ENCODE results near the gene RACGAP1. TPM values are rescaled to one million over a fixed set of nuclear protein-coding genes. Genes with fewer than 3 reads are reported as not detected.

RACGAP1 gene
- polyA plus RNA-seq, 1 donor from 2014 or later: 18.3 TPM

- H4K20me1 ChIP-seq (ENCODE audit: insufficient read depth): no peaks in the 10 kb centered on the region
- no peaks in the 10 kb centered on the region for H3F3A ChIP-seq (ENCODE audit: insufficient read depth, low read length, poor library complexity, severe bottlenecking)
- H3K9me3 ChIP-seq (ENCODE audit: low read length): no peaks in the 10 kb centered on the region
- H3K27ac ChIP-seq (ENCODE audit: low read length): no peak overlapping the region
- no peak overlapping the region for H3K9ac ChIP-seq (ENCODE audit: low read length)
- no peak overlapping the region for H3K4me3 ChIP-seq (ENCODE audit: low read length)
- H3K79me2 ChIP-seq (replicated peaks; ENCODE audit: insufficient read depth, low read length): no peaks in the 10 kb centered on the region
- H3K27me3 ChIP-seq (ENCODE audit: insufficient read depth, low read depth, low read length): no peaks in the 10 kb centered on the region
- TF ChIP-seq TAF1 (IDR thresholded peaks at IDR 0.05; ENCODE audit: low read depth) (no peak), MXI1 (conservative IDR thresholded peaks at IDR 0.05; ENCODE audit: poor library complexity, severe bottlenecking) (no peak), RAD21 (conservative IDR thresholded peaks at IDR 0.05) (no peak), EZH2 (IDR thresholded peaks at IDR 0.05; ENCODE audit: borderline replicate concordance, insufficient read depth, low read length, poor library complexity, severe bottlenecking) (no peak), REST (IDR thresholded peaks at IDR 0.05; ENCODE audit: borderline replicate concordance) (no peak), POLR2AphosphoS5 (IDR thresholded peaks at IDR 0.05) (no peak), EP300 (conservative IDR thresholded peaks at IDR 0.05; ENCODE audit: poor library complexity, severe bottlenecking) (no peak), SMC3 (conservative IDR thresholded peaks at IDR 0.05; ENCODE audit: poor library complexity) (no peak), CTCF (IDR thresholded peaks at IDR 0.05; ENCODE audit: poor library complexity, severe bottlenecking) (no peak)
- no peak overlapping the region for H3K4me2 ChIP-seq (ENCODE audit: low read length)
- H3K9me2 ChIP-seq (ENCODE audit: insufficient read depth, low read length): no peaks in the 10 kb centered on the region
- H2AFZ ChIP-seq (ENCODE audit: low read depth, low read length): no peak overlapping the region
- no peaks in the 10 kb centered on the region for H3K36me3 ChIP-seq (ENCODE audit: insufficient read depth, low read length)
Observed at GRCh38 chr12:49976557-49976956, 48.7 kb downstream of the RACGAP1 start.

- Histone ChIP-seq H3F3A (ENCODE audit: insufficient read depth, low read length, poor library complexity, severe bottlenecking) (no peaks in the 10 kb centered on the region), H3K27me3 (ENCODE audit: insufficient read depth, low read depth, low read length) (no peaks in the 10 kb centered on the region), H3K9ac (ENCODE audit: low read length) (no peak overlapping the region), H3K9me2 (ENCODE audit: insufficient read depth, low read length) (no peaks in the 10 kb centered on the region), H3K36me3 (ENCODE audit: insufficient read depth, low read length) (no peaks in the 10 kb centered on the region), H3K9me3 (ENCODE audit: low read length) (no peaks in the 10 kb centered on the region), H4K20me1 (ENCODE audit: insufficient read depth) (no peaks in the 10 kb centered on the region), H3K4me2 (ENCODE audit: low read length) (no peak overlapping the region), H2AFZ (ENCODE audit: low read depth, low read length) (no peak overlapping the region), H3K4me3 (ENCODE audit: low read length) (no peak overlapping the region), H3K79me2 (replicated peaks; ENCODE audit: insufficient read depth, low read length) (no peaks in the 10 kb centered on the region), H3K27ac (ENCODE audit: low read length) (no peak overlapping the region)
- no peak for TF ChIP-seq EZH2 (IDR thresholded peaks at IDR 0.05; ENCODE audit: borderline replicate concordance, insufficient read depth, low read length, poor library complexity, severe bottlenecking)
- TF ChIP-seq TAF1 (IDR thresholded peaks at IDR 0.05; ENCODE audit: low read depth): no peak
- no peak for TF ChIP-seq RAD21 (conservative IDR thresholded peaks at IDR 0.05)
- TF ChIP-seq SMC3 (conservative IDR thresholded peaks at IDR 0.05; ENCODE audit: poor library complexity): no peak
Observed at GRCh38 chr12:49975318-49975761, 50.0 kb downstream of the RACGAP1 start.

All from neural cell (in vitro differentiated cells).